ENCODE measurements around the gene JAZF1.

The JAZF1 gene

GRCh38 chr7:28133872-28134271 lies 46.7 kb downstream of the JAZF1 start:
- no peak for DNase-seq

DNA sequence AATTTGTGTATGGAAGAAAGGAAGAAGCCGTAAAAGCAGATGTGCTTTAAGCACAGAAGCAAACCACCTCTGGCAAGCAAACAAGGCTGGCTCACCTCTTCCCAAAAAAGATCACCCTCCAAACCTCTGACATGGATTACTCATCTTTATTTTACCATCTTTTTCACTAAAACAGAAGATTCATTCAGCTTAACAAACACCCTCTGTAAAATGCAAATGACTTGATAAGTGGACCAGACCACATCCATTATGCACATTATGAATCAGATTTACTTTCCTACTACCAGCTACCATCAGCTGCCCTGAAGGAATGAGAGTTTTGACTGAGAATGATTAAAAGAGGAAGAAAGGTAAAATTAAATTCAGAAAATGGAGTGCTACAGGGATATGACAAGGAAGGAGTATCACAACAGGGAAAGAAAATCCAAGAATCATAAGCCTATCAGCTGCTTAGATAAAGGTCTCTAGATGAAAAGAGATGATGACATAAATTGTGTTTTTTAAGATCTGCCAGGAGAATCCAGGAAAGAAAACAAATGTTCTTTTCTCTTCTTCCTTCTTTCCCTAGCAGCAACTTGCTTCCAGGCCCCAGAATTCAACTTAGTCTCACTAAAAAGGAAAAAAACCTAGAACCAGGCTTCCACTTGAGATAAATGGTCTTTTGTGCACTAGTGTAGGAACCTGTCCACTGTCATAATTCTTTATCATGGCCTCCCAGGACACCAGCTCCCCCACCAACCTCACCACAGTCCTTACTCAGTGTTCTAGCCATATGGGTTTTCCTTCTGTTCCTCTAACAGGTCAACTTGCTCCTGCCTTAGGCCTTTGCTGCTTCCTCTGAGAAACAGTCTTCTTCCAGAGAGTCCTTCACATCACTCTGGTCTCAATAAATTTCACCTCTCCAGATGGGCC lies 47.4 kb downstream of the JAZF1 start:
- DNase-seq = no peak

DNA sequence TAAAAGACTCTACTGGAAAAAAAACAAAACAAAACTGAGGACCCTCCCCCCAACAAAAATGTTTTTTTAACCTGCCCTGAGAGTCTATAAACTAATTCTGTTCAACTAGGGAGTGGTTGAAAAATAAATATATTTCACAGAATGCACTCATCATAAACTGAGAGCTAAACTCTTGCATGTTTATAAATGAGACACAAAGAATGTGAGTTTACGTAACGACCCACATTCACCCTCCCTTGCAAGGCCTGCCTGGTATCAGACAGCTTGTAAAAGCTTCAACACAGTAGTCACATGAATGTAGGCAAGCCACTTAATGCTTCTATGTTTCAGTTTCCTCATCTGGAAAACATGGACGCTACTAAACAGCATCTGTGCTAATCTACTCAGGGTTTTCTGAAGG lies 50.3 kb downstream of the JAZF1 start:
- no peak for DNase-seq

- no peak for DNase-seq
Measured at GRCh38 chr7:28128608-28129007, 52.0 kb downstream of the JAZF1 start.

DNA sequence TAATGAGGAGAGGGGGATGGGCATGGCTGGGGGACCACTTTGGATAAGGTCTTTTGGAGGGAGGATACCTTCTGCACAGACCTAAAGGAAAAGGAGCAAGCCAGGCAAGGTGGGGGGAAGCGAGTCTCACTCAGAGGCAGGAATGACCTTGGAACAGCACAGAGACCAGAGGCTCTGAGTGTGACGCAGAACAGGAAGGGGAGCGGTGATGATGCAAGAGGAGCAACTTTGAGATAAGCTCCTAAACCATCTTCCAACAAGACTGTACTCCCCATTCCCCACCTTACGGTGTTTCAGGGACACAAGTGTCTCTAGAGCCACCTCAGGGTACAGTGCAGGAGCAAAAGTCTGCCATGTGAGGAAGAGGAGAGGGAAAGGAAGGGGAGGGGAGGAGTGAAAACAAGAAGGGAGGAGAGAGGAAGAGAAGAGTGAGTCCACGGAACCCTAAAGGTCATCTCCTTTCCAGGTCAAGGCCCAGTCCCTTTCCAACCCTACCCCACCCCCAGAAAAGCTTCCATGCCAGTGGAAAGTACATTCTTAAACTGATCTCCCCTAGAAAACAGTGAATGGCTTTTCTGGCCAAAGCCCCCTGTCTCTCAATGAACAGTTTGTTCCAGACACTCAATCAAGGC lies 54.1 kb downstream of the JAZF1 start:
- no peak for DNase-seq

GRCh38 chr7:28125431-28126409 lies 54.9 kb downstream of the JAZF1 start:
- no peak for DNase-seq

- DNase-seq = no peak
Measured at GRCh38 chr7:28124413-28124812, 56.2 kb downstream of the JAZF1 start.

GRCh38 chr7:28123752-28124151 lies 56.8 kb downstream of the JAZF1 start:
- peak in 1 of 4 experiments; percentile 3 for DNase-seq

GRCh38 chr7:28121496-28121895 lies 59.1 kb downstream of the JAZF1 start:
- DNase-seq = no peak

GRCh38 chr7:28116041-28116440 lies 64.6 kb downstream of the JAZF1 start:
- DNase-seq = no peak

GRCh38 chr7:28115261-28115660 lies 65.3 kb downstream of the JAZF1 start:
- DNase-seq = no peak

GRCh38 chr7:28114056-28114455 lies 66.5 kb downstream of the JAZF1 start:
- DNase-seq = no peak

- no peak for DNase-seq
Measured at GRCh38 chr7:28112883-28113540, 67.6 kb downstream of the JAZF1 start.

- no peak for DNase-seq
Measured at GRCh38 chr7:28112467-28112866, 68.1 kb downstream of the JAZF1 start.

DNA sequence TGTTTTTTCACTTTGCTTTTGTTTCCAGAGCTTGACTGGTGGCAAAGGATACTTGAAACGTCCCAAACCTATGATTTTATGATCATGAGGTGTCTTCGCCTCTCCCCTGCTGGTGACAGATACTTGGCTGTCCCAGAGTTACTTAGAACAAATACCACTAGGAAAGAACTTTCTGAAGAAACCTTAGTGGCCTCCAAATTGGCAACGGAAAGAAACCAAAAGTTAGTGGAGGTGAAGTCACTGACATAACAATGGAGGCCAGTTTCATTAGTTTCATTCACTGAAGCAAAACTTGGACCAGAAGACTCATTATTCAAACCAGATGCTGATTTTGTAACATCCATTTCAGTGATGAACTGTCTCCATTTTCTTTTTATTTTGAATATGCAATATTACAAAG lies 68.6 kb downstream of the JAZF1 start:
- DNase-seq = no peak

DNA sequence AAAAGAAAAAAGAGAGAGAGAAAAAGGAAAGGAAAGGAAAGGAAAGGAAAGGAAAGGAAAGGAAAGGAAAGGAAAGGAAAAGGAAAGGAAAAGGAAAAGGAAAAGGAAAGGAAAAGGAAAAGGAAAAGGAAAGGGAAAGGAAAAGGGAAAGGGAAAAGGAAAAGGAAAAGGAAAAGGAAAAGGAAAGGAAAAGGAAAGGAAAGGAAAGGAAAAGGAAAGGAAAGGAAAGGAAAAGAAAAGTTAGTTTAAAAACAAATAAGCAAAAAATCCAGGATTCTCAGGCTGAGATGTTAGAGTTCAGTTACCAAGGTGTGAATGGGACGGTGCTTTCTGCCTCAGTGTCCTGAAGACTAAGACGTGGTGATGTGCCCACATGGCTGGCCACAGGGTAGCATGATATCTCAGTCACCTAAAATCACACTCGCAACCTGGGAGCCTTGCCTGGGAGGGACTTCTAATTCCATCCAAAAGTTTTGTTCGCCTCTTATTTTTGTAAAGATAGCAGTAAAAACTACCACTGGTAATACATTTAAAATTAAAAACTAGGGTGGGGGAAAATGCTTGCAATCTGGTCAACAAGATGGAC lies 70.1 kb downstream of the JAZF1 start:
- DNase-seq = no peak

DNA sequence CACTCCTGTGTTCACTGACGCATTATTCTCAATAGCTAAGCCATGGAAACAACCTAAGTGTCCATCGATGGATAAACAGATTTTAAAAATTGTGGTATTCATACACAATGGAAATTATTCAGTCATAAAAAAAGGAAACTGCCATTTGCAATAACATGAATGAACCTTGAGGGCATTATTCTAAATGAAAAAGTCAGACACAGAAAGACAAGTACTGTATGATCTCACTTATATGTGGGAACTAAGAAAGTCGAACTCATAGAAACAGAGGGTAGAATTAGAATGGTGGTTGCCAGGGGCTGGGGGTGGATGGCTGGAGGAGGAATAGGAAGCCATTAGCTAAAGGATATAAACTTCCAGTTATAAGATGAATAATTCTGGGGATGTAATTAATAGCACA lies 71.8 kb downstream of the JAZF1 start:
- DNase-seq = no peak

GRCh38 chr7:28107960-28108359 lies 72.6 kb downstream of the JAZF1 start:
- no peak for DNase-seq

DNA sequence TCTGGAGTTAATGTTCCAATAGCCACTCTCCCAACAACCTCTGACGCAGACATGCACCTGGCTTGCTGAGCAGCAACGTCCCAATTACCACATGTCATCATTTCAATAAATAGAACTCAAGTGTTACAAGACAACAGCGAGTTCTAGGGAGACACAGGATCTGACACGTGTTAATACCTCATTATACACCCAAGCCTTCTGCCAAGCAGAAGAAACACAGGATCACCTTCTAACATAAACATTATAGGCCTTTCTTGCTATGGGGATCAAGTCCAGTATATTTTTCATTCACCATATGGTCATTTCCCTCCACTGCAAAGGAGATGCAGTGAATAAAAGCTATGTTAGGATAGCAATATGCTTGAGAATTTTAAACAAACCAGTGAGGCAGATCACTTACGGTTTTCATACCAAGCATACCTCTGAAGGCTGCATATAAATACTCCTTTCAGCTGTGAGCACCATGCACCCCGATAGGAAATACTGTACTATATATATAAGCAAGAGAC lies 74.2 kb downstream of the JAZF1 start:
- no peak for DNase-seq

DNA sequence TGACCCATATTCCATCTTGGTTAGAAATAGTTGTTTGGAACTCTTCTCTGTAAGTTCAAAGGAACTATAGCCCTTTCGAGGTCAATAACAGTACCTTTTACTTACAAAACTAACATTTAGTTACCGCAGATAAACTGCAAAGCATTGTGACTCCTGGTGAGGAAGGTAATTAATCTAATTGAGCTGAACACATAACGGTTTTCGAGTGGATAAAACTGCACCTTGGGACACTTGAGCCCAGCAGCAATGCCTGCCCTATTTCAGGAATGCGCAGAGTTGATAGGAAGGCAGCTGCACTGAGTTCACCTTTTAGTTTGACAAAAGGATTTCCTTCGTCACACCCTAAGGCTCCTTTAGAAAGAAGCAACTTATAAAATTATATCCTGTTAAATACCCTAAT lies 75.4 kb downstream of the JAZF1 start:
- no peak for DNase-seq

GRCh38 chr7:28104811-28105210 lies 75.8 kb downstream of the JAZF1 start:
- no peak for DNase-seq

DNA sequence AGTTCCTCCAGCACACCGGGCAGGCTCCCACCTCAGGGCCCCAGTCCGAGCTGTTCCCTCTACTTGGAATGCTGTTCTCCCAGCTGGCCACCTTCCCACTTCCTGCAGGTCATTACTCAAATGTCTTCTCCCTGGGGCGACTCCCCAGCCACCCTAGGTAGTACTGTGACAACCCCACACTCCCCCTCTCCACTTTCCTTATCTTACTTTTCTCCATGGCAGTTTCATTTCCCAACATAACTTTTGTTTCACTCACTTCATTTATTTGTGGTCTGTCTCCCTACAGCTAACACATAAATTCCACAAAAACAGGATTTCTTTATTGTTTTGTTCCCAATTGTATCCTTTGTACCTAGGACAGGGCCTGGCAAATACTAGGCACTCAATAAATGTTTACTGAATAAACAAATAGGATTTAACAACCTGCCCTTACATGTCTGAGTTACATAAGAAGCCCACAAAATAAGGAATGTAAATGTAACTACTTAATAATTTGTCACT lies 76.5 kb downstream of the JAZF1 start:
- DNase-seq = no peak
